ENCODE measurements around the gene KCNQ5. TPM values are rescaled to one million over a fixed set of nuclear protein-coding genes. Genes with fewer than 3 reads are reported as not detected.

Gene KCNQ5
- total RNA-seq, 1 donor from 2014 or later: 1.5 TPM

DNA sequence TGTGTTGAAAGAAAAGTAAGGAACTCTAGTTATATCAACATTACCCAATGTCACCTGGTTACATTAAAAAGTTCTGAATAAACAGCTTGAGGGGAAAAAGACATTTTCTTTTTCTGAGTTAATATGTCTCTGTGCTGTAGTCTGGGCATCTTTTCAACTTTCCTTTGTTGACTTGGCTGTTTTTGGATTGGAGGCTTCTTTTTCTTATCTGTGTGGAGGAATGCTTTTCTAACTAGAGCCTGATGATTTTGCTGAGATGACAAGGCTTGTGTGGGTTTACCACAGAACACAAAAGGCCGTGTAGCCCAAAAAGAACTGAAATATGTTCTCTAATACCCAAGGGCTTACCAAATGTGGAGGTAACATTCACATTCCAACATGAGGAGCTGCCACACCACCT, 161.8 kb downstream of the KCNQ5 start:
- no peaks in the 10 kb centered on the region for H3K9me3 Mint-ChIP-seq (ENCODE audit: unreplicated experiment)
- H3K27ac Mint-ChIP-seq (ENCODE audit: unreplicated experiment): no peak overlapping the region
- DNase-seq: no peak

DNA sequence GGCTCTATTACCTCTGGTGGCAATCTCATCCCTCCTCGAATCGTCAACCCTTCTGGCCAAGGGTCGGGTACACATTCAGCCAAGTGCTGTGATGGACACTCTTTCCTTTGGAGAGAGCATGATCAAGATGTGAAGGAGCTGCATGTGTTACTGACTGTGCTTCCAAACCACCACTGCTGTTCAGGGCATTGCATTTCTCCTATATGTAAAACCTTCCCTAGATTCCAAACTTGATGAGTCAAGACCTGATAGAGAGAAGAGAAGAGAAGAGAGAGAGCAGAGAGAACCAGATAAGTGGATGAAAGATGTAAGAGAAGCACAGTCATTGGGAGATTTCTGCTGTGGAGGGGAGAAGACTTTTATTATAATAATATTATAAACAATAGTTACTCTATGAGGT, 162.2 kb downstream of the KCNQ5 start:
- no peak overlapping the region for H3K4me3 Mint-ChIP-seq (ENCODE audit: unreplicated experiment)
- no peak for DNase-seq
- H3K36me3 Mint-ChIP-seq (ENCODE audit: unreplicated experiment): no peaks in the 10 kb centered on the region
- no peak overlapping the region for H3K27ac Mint-ChIP-seq (ENCODE audit: unreplicated experiment)
- H3K4me1 Mint-ChIP-seq (ENCODE audit: low read depth, unreplicated experiment): no peaks in the 10 kb centered on the region
- no peaks in the 10 kb centered on the region for H3K27me3 Mint-ChIP-seq (ENCODE audit: unreplicated experiment)
- no peaks in the 10 kb centered on the region for H3K9me3 Mint-ChIP-seq (ENCODE audit: unreplicated experiment)
- TF ChIP-seq, protein P1, sequence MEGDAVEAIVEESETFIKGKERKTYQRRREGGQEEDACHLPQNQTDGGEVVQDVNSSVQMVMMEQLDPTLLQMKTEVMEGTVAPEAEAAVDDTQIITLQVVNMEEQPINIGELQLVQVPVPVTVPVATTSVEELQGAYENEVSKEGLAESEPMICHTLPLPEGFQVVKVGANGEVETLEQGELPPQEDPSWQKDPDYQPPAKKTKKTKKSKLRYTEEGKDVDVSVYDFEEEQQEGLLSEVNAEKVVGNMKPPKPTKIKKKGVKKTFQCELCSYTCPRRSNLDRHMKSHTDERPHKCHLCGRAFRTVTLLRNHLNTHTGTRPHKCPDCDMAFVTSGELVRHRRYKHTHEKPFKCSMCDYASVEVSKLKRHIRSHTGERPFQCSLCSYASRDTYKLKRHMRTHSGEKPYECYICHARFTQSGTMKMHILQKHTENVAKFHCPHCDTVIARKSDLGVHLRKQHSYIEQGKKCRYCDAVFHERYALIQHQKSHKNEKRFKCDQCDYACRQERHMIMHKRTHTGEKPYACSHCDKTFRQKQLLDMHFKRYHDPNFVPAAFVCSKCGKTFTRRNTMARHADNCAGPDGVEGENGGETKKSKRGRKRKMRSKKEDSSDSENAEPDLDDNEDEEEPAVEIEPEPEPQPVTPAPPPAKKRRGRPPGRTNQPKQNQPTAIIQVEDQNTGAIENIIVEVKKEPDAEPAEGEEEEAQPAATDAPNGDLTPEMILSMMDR (IDR thresholded peaks at IDR 0.05; ENCODE audit: partially characterized antibody, unreplicated experiment): no peak

More for the DNA sequence above, 161.8 kb downstream of the KCNQ5 start:
- Mint-ChIP-seq H3K4me3 (ENCODE audit: unreplicated experiment) (no peak overlapping the region), H3K27me3 (ENCODE audit: unreplicated experiment) (no peaks in the 10 kb centered on the region), H3K4me1 (ENCODE audit: low read depth, unreplicated experiment) (no peaks in the 10 kb centered on the region), H3K36me3 (ENCODE audit: unreplicated experiment) (no peaks in the 10 kb centered on the region)
- TF ChIP-seq, protein P1 (IDR thresholded peaks at IDR 0.05; ENCODE audit: partially characterized antibody, unreplicated experiment): no peak

DNA sequence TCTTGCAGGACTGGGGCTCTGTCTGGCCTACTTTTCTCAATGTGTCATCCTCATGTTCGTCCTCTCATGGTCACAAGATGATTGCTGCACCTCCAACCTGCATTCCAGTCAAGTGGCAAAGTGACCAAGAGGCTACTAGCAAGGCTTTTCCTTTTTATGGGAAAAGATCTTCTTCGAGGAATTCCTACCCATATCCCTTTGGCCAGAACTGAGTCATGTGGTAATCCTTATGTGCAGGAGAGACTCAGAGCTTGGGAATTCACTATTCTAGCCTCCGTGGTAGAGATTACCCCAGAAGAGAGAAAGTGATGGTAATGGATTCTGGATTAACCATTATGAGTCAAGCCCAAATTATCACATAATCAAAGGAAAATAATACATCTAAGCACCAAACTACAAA, 162.7 kb downstream of the KCNQ5 start:
- no peak for DNase-seq
- H3K4me3 Mint-ChIP-seq (ENCODE audit: unreplicated experiment): no peak overlapping the region
- no peak overlapping the region for H3K27ac Mint-ChIP-seq (ENCODE audit: unreplicated experiment)
- H3K36me3 Mint-ChIP-seq (ENCODE audit: unreplicated experiment): no peaks in the 10 kb centered on the region
- H3K9me3 Mint-ChIP-seq (ENCODE audit: unreplicated experiment): no peaks in the 10 kb centered on the region
- H3K4me1 Mint-ChIP-seq (ENCODE audit: low read depth, unreplicated experiment): no peaks in the 10 kb centered on the region
- TF ChIP-seq, protein P1 (IDR thresholded peaks at IDR 0.05; ENCODE audit: partially characterized antibody, unreplicated experiment): no peak
- no peaks in the 10 kb centered on the region for H3K27me3 Mint-ChIP-seq (ENCODE audit: unreplicated experiment)

DNA sequence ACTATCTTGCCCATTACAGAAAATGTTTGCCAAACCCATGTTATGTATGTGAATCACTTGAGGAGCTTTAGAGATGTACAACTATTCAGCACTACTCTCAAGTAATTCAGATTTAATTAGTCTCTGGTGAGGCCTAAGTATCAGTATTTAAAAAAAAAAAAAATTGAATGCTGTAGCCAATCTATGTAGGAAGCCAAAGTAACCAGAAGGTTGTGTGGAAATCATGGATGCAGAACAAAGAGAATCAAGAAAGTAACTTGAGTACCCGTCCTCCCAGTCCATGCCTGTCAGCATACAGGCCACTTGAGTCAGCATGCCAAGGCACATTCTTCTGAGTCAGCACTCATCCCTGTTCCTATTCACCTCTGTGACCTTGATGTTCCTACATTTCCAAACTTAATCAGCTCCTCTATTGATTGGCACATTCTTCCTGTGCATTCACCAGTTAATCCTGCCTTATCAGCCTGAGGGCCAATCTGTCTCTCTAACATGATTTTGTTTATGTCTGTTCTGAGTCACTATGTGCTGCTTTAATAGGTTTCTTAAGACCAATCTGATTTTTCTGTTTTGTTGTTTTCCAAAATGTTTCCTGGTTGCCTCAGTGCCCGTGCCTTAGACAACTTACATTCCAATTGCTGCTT, 165.6 kb downstream of the KCNQ5 start:
- TF ChIP-seq, protein P1 (IDR thresholded peaks at IDR 0.05; ENCODE audit: partially characterized antibody, unreplicated experiment): no peak
- Mint-ChIP-seq H3K27ac (ENCODE audit: unreplicated experiment) (no peak overlapping the region), H3K27me3 (ENCODE audit: unreplicated experiment) (no peaks in the 10 kb centered on the region), H3K4me3 (ENCODE audit: unreplicated experiment) (no peak overlapping the region), H3K36me3 (ENCODE audit: unreplicated experiment) (no peaks in the 10 kb centered on the region), H3K9me3 (ENCODE audit: unreplicated experiment) (no peaks in the 10 kb centered on the region), H3K4me1 (ENCODE audit: low read depth, unreplicated experiment) (peaks cover 3% of the 10 kb centered on the region)
- no peak for DNase-seq

DNA sequence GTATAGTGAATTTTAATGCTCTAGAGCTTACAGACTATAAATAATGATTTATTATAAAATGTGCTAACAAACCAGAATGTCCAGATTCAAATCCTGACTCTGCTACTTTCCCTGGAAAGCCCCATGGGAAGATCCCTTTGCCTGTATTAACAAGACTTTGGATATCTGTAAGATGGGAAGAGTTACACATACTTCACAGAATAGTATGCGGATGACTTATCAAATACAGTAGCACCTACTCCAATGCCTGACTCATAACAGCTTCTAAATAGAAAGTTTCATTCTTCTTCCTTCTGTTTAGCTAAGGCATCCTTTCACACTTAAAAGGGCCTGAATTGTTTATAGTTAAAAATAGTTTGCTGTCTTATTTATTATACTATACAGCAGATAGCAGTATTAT, 166.3 kb downstream of the KCNQ5 start:
- no peak overlapping the region for H3K4me3 Mint-ChIP-seq (ENCODE audit: unreplicated experiment)
- H3K27me3 Mint-ChIP-seq (ENCODE audit: unreplicated experiment): no peaks in the 10 kb centered on the region
- TF ChIP-seq, protein P1 (IDR thresholded peaks at IDR 0.05; ENCODE audit: partially characterized antibody, unreplicated experiment): no peak
- no peak for DNase-seq
- no peaks in the 10 kb centered on the region for H3K9me3 Mint-ChIP-seq (ENCODE audit: unreplicated experiment)
- H3K4me1 Mint-ChIP-seq (ENCODE audit: low read depth, unreplicated experiment): peaks cover 3% of the 10 kb centered on the region
- no peaks in the 10 kb centered on the region for H3K36me3 Mint-ChIP-seq (ENCODE audit: unreplicated experiment)
- H3K27ac Mint-ChIP-seq (ENCODE audit: unreplicated experiment): no peak overlapping the region
